ENCODE results near the gene ESF1. TPM values are rescaled to one million over a fixed set of nuclear protein-coding genes. Genes with fewer than 3 reads are reported as not detected.

Gene ESF1
- total RNA-seq, 4 donors from 2014 or later: 4.7 to 21.9 (median 11.2) TPM

- Histone ChIP-seq H3K4me1 (peaks cover 0 to 20% (median 0%) of the 10 kb centered on the region in 3 donors), H3K9me3 (peaks cover 0 to 5% (median 0%) of the 10 kb centered on the region in 3 donors), H3K36me3 (peaks cover 0 to 51% (median 3%) of the 10 kb centered on the region in 3 donors), H3K27ac (peak overlapping the region in 3 of 4 donors; percentile 77 to 82 (median 82)), H3K27me3 (no peaks in the 10 kb centered on the region), H3K4me3 (no peak overlapping the region)
- intact Hi-C loops (cut with DNase I): no loop called here
- DNase-seq: no peak
- no peak for TF ChIP-seq CTCF (IDR thresholded peaks at IDR 0.05)
- TF ChIP-seq POLR2A (IDR thresholded peaks at IDR 0.05): no peak
- WGBS, 2 donors: 56 to 63% methylated on average over 3 of the region's 3 CpGs
Measured at GRCh38 chr20:13736436-13737191, 48.1 kb downstream of the ESF1 start.

GRCh38 chr20:13735826-13736225 is 48.9 kb downstream of the ESF1 start:
- no peak for DNase-seq
- H3K9me3 ChIP-seq: peaks cover 0 to 4% (median 0%) of the 10 kb centered on the region in 3 donors
- no peak for TF ChIP-seq CTCF (IDR thresholded peaks at IDR 0.05)
- no peak for TF ChIP-seq POLR2A (IDR thresholded peaks at IDR 0.05)
- intact Hi-C loops (cut with DNase I): no loop called here
- no peaks in the 10 kb centered on the region for H3K27me3 ChIP-seq
- 89 to 91% methylated on average over 1 of the region's 1 CpG for WGBS, 2 donors
- no peak overlapping the region for H3K4me3 ChIP-seq
- H3K27ac ChIP-seq: peak overlapping the region in 3 of 4 donors; percentile 77 to 82 (median 79)
- H3K36me3 ChIP-seq: peaks cover 0 to 51% (median 3%) of the 10 kb centered on the region in 3 donors
- peaks cover 0 to 20% (median 0%) of the 10 kb centered on the region in 3 donors for H3K4me1 ChIP-seq

- peaks cover 0 to 54% (median 3%) of the 10 kb centered on the region in 3 donors for H3K36me3 ChIP-seq
- H3K27me3 ChIP-seq: no peaks in the 10 kb centered on the region
- intact Hi-C loops (cut with DNase I): no loop called here
- H3K4me3 ChIP-seq: no peak overlapping the region
- TF ChIP-seq POLR2A (IDR thresholded peaks at IDR 0.05): no peak
- no peak for TF ChIP-seq CTCF (IDR thresholded peaks at IDR 0.05)
- DNase-seq: no peak
- no peaks in the 10 kb centered on the region for H3K9me3 ChIP-seq
- H3K4me1 ChIP-seq: no peaks in the 10 kb centered on the region
- 79 to 93% methylated on average over 1 of the region's 1 CpG for WGBS, 2 donors
- no peak overlapping the region for H3K27ac ChIP-seq
Measured at GRCh38 chr20:13723011-13723410, 61.7 kb downstream of the ESF1 start.

GRCh38 chr20:13718171-13718570 is 66.5 kb downstream of the ESF1 start:
- H3K4me1 ChIP-seq: no peaks in the 10 kb centered on the region
- no peak overlapping the region for H3K4me3 ChIP-seq
- no peak for DNase-seq
- intact Hi-C loops (cut with DNase I): no loop called here
- TF ChIP-seq POLR2A (IDR thresholded peaks at IDR 0.05) (no peak), CTCF (IDR thresholded peaks at IDR 0.05) (no peak)
- 85 to 89% methylated on average over 2 of the region's 2 CpGs for WGBS, 2 donors
- H3K9me3 ChIP-seq: no peaks in the 10 kb centered on the region
- H3K27me3 ChIP-seq: no peaks in the 10 kb centered on the region
- H3K27ac ChIP-seq: no peak overlapping the region
- H3K36me3 ChIP-seq: peaks cover 0 to 68% (median 0%) of the 10 kb centered on the region in 3 donors

- Histone ChIP-seq H3K4me3 (no peak overlapping the region), H3K36me3 (peaks cover 0 to 69% (median 0%) of the 10 kb centered on the region in 3 donors), H3K9me3 (no peaks in the 10 kb centered on the region), H3K27ac (no peak overlapping the region), H3K4me1 (no peaks in the 10 kb centered on the region), H3K27me3 (no peaks in the 10 kb centered on the region)
- intact Hi-C loops (cut with DNase I): no loop called here
- WGBS, 2 donors: 92 to 95% methylated on average over 1 of the region's 1 CpG
- TF ChIP-seq CTCF (IDR thresholded peaks at IDR 0.05) (no peak), POLR2A (IDR thresholded peaks at IDR 0.05) (no peak)
- no peak for DNase-seq
Measured at GRCh38 chr20:13717631-13718044, 67.1 kb downstream of the ESF1 start.

All from esophagus squamous epithelium (tissue), 5 donors.